Right hindlimb (tissue), 1 donor: ENCODE measurements around the gene GNA12.
"Not testable (repeated sequence)": the region's sequence is repeated elsewhere in the genome, so short reads cannot be mapped to it uniquely, and the experiment has no call there.

Experiments
- DNase-seq: peaks from one replicate; pipeline ENCODE4 v3.0.0-alpha.2; 2018

GNA12 gene

GRCh38 chr7:2724453-2725177, 119.5 kb downstream of the GNA12 start:
- no peak for DNase-seq

GRCh38 chr7:2724036-2724435, 120.1 kb downstream of the GNA12 start:
- DNase-seq: not testable (repeated sequence)

GRCh38 chr7:2723138-2723850, 120.8 kb downstream of the GNA12 start:
- DNase-seq: no peak

GRCh38 chr7:2722591-2722990, 121.5 kb downstream of the GNA12 start:
- no peak for DNase-seq

DNA sequence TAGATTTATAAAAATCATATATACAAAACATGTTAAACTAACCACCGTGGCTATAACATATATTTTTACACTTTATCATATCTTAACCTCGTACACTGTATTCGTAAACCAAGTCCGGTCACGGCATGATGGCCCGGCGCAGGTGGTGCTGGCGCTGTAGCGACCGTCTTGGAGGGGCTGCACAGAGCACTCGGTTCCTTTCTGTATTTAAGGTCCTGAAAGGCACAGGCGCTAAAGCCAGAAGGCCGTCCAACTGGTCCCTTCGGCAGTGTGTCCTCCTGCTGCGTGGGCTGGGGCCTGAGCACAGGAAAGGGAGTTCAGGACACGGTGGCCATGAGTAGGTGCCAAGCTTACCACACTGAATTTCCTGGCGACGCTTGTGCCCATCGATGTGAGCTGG, 122.3 kb downstream of the GNA12 start:
- no peak for DNase-seq

DNA sequence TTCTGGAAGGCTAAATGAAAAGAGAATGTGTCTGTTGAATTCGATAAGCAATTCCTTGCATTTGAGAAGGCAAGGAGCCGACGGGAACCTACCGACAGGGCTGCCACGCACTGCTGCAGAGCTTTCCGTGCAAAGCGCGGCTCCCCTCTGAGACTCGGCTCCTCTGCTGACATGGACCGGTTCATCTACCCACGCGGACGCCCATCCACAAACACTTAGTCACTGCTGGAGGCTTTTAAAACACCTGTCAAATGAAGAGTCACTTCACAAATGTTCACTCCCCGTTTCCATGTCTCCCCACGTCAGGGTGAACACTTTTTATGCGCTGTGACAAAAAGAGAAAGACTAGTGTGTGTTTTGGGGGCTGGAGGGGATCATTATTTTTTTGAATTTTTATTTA, 124.1 kb downstream of the GNA12 start:
- DNase-seq: no peak

GRCh38 chr7:2719007-2719406, 125.1 kb downstream of the GNA12 start:
- DNase-seq: no peak

GRCh38 chr7:2718296-2718965, 125.7 kb downstream of the GNA12 start:
- DNase-seq: no peak

GRCh38 chr7:2717293-2718261, 126.5 kb downstream of the GNA12 start:
- peak; percentile 56 for DNase-seq

- DNase-seq: no peak
Measured at GRCh38 chr7:2716906-2717292, 127.2 kb downstream of the GNA12 start.

DNA sequence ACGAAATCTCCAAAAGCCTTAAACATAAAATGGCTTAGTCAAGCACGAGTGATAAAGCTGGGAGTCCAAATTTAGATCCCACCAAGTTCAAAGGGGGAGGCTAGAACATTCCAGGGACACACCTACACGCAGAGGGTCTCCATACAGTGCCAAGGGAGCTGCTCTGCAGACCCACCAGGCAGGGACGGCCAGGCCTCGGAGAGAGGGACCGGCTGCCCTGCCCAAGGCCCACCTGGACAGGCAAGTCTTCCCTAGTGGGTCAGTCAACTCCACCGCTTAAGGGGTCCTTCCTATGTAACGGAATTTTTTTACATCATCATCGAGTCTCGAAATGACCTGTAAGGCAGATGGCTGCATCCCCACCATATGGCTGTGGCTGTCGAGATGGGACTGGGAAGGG, 127.6 kb downstream of the GNA12 start:
- no peak for DNase-seq

DNA sequence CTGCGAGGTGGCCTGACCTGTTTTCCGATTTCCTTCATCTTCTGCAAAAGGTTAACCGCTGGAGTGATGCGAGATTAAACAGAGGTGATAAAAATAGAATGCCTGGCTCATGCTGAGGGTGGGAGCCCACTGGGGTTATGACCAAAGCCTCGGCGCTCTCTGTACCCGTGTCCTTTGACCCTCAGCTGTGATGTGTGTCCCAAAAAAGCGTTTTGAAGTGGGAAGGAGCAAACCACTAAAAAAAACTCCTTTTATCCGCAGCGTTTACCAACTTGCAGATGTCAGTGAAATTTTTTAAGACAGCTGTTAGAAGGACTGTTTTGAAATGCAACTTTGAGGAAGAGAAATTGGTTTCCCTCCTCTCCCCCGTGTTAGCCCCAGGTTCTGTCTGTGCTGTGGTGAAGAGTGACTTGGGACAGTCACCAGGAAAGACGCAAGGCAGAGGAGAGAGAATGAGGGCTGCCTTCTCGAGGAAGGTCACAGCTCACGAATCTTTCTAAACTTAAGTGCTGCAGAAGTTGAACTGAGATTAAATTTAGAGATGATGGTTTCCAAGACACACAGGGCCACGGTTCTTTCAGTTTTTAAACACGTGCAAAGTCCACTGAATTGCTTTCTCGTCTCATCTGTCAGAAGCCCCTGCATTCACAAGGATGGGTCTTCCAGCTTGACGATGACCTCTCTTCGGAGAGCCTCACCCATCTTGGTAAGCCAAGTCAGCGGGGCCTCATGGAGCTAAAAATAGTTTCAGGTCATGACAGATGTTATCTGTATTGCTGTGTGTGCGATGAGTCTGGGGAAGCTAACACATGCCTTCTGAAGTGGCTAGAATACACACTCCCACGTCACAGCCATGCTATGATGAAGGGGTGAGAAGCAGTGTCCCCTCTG, 128.5 kb downstream of the GNA12 start:
- no peak for DNase-seq

DNA sequence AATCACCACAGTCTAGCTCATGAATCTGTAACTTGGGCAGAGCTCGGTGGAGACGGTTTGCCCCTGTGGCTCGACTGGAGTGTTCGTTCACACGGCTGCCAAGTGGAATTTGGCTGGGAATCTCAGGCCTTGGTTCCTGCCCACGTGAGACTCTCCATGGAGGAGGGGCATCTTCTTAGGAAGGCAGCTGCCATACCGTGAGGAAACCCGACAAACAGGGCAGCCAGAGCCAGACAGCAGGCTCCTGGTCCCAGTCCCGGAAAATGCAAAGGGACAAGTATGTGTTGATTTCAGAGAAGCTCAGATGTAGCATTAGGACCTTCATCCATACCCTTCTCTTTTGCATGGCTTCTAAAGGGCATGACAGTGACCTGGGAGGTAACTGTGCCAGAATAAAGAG, 129.5 kb downstream of the GNA12 start:
- DNase-seq: no peak

DNA sequence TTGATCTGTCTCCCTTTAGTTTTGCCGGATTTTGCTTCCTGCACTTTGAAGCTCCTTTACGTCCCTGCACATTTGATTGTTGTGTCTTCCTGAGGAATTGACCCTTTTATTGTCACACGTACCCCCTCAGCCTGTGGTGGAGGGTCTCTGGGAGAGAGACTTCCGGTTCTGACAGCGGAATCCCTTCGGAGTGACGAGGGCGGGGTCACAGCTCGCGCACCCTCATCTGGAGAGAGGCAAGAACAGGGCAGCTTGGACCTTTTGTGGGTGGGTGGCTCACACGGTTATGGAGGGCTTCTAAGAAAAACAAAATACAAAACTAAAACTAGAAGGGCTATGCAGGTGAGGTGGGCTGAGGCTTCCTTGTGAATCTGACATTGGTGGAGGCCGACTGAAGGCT, 130.1 kb downstream of the GNA12 start:
- DNase-seq: no peak

- no peak for DNase-seq
Measured at GRCh38 chr7:2713370-2713769, 130.7 kb downstream of the GNA12 start.

DNA sequence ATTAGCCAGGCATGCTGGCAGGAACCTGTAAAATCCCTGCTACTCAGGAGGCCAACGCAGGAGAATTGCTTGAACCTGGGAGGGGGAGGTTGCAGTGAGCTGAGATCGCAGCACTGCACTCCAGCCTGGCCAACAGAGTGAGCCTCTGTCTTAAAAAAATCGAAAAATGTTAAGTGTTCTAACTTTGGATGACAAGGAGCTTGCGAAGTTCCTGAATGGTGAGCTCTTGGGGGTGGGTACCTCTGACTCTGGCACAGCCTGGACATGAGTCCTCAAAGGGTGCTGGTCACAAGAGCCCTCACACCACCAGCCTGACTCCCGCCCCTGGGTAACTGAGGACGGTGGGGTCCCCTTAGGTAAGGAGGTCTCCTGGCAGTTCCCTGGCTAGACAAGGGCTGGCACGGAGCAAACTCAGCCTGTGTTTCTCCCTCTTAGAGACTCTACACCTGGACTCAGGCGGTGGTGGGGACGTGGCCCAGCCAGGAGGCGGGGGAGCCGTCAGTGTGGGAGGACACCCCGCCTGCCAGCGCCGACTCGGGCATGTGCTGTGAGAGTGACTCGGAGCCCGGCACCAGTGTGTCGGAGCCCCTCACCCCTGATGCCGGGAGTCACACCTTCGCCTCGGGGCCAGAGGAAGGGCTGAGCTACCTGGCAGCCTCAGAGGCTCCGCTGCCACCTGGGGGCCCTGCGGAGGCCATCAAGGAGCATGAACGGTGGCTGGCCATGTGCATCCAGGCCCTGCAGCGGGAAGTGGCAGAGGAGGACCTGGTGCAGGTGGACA, 132.0 kb downstream of the GNA12 start:
- DNase-seq: no peak

- no peak for DNase-seq
Measured at GRCh38 chr7:2710901-2711551, 133.1 kb downstream of the GNA12 start.

DNA sequence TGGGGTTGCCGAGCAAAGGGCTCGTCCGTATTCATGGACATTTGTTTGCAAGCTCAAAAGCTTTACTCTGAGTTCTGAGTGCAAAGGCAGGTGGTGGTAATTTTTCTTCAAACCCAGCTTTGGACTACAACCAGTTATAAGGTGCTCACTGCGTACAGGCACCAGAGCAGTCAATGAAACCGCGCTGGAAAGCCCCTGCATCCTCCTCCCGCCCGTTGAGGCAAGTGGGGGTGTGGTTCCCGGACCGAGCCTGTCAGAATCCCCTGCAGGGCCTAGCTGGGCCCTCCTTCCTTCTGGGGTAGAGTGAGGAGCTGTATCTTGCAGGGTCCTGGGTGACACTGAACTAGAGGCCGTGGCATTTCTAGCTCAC, 133.8 kb downstream of the GNA12 start:
- DNase-seq: no peak

- DNase-seq: peak; percentile 68
Measured at GRCh38 chr7:2709553-2710285, 134.4 kb downstream of the GNA12 start.
